K562 (cell line): ENCODE measurements around the gene OPCML.

Source experiments
- CTCF ChIP-seq, 3 experiments: IDR thresholded peaks in 2 of 3; conservative IDR thresholded peaks in 1 of 3; 2 replicates each; pipeline ENCODE4 v1.5.1; 2011 to 2012; ENCODE audit warnings: low read length in 3 of 3, mild to moderate bottlenecking in 3 of 3, control low read depth in 2 of 3, improper control_type of control experiment in 1 of 3, inconsistent platforms in 1 of 3, low read depth in 1 of 3, mixed read lengths in 1 of 3, moderate library complexity in 1 of 3; ENCODE audit not compliant: insufficient read depth in 2 of 3
- HMGXB4 ChIP-seq: sonication (generic); formaldehyde crosslinking; IDR thresholded peaks from 2 replicates; pipeline ENCODE4 v1.8.1; 2023; ENCODE audit warnings: mild to moderate bottlenecking, missing genetic modification reagents
- MGA ChIP-seq: fragments of 450-650 bp; IDR thresholded peaks from 2 replicates; pipeline ENCODE4 v1.6.1; 2016; ENCODE audit warnings: mild to moderate bottlenecking, moderate library complexity
- NCOA1 ChIP-seq: fragments of 450-650 bp; IDR thresholded peaks from 2 replicates; pipeline ENCODE4 v1.6.1; 2016; ENCODE audit warnings: low read depth
- NCOA6 ChIP-seq: fragments of 450-650 bp; IDR thresholded peaks from 2 replicates; pipeline ENCODE4 v1.6.1; 2017; ENCODE audit warnings: mild to moderate bottlenecking
- PHF8 ChIP-seq: fragments of 200-600 bp; sonication (generic); IDR thresholded peaks from 2 replicates; pipeline ENCODE4 v1.6.1; 2012; ENCODE audit warnings: mixed run types, mild to moderate bottlenecking, inconsistent platforms, low read length, moderate library complexity, borderline replicate concordance
- YBX1 ChIP-seq: fragments of 450-650 bp; IDR thresholded peaks from 2 replicates; pipeline ENCODE4 v1.7.1; 2016; ENCODE audit warnings: mild to moderate bottlenecking
- ZC3H8 ChIP-seq: fragments of 450-650 bp; IDR thresholded peaks from 2 replicates; pipeline ENCODE4 v1.6.1; 2017

- TF ChIP-seq MGA (no peak), CTCF (IDR thresholded peaks at IDR 0.05 in 2 of 3, conservative IDR thresholded peaks at IDR 0.05 in 1 of 3; ENCODE audit: insufficient read depth in 2 of 3, low read depth in 1 of 3, low read length in 3 of 3) (no peak), NCOA6 (no peak), ZC3H8 (no peak), YBX1 (no peak), NCOA1 (no peak), PHF8 (no peak), HMGXB4 (no peak)
Measured at GRCh38 chr11:133254601-133255000, 277.7 kb downstream of the OPCML start.
